GM12878 (cell line): ENCODE data around the gene PML. TPM values are rescaled to one million over a fixed set of nuclear protein-coding genes. Genes with fewer than 3 reads are reported as not detected.

Source experiments
- ASH2L ChIP-seq: fragments of 300-600, 200-600 bp; sonication (generic); IDR thresholded peaks from 2 replicates; pipeline ENCODE4 v1.6.1; 2017; ENCODE audit warnings: low read depth, mild to moderate bottlenecking, borderline replicate concordance
- ATF7 ChIP-seq: fragments of 450-650 bp; IDR thresholded peaks from 2 replicates; pipeline ENCODE4 v1.6.1; 2016; ENCODE audit warnings: low read depth, mild to moderate bottlenecking
- BHLHE40 ChIP-seq, 2 experiments: fragments of 450-650 bp in 1 of 2; IDR thresholded peaks; 2 replicates each; pipeline ENCODE4 v1.6.1; 2011 to 2017; ENCODE audit warnings: low read depth in 2 of 2, borderline replicate concordance in 1 of 2, improper control_type of control experiment in 1 of 2, low read length in 1 of 2, mild to moderate bottlenecking in 1 of 2
- BRCA1 ChIP-seq: IDR thresholded peaks from 2 replicates; pipeline ENCODE4 v1.6.1; 2011; ENCODE audit warnings: low read depth, low read length, improper control_type of control experiment
- CUX1 ChIP-seq: IDR thresholded peaks from 2 replicates; pipeline ENCODE4 v1.6.1; 2012; ENCODE audit warnings: improper control_type of control experiment, low read depth, low read length; ENCODE audit not compliant: insufficient replicate concordance
- GABPA ChIP-seq: IDR thresholded peaks from 2 replicates; pipeline ENCODE4 v1.6.1; 2014; ENCODE audit warnings: antibody characterized with exemption, low read depth, mild to moderate bottlenecking, inconsistent platforms
- IKZF1 ChIP-seq: fragments of 450-650 bp; conservative IDR thresholded peaks from 2 replicates; pipeline ENCODE4 v1.6.1; 2017; ENCODE audit warnings: antibody characterized with exemption, mild to moderate bottlenecking
- IRF4 ChIP-seq: IDR thresholded peaks from 2 replicates; pipeline ENCODE4 v1.6.1; 2011; ENCODE audit warnings: low read depth, low read length
- POU2F2 ChIP-seq: IDR thresholded peaks from 3 replicates; pipeline ENCODE4 v1.6.1; 2011; ENCODE audit warnings: low read depth, mild to moderate bottlenecking, low read length, borderline replicate concordance
- SMARCA5 ChIP-seq: fragments of 450-650 bp; IDR thresholded peaks from 2 replicates; pipeline ENCODE4 v1.6.1; 2017; ENCODE audit warnings: mild to moderate bottlenecking
- SREBF2 ChIP-seq: IDR thresholded peaks from 2 replicates; pipeline ENCODE4 v1.6.1; 2012; ENCODE audit warnings: mild to moderate bottlenecking, low read length
- TAF1 ChIP-seq: IDR thresholded peaks from 2 replicates; pipeline ENCODE4 v1.6.1; 2011; ENCODE audit warnings: mild to moderate bottlenecking, low read depth, low read length, borderline replicate concordance
- TCF3 ChIP-seq: IDR thresholded peaks from 2 replicates; pipeline ENCODE4 v1.6.1; 2012; ENCODE audit warnings: low read depth, mild to moderate bottlenecking, low read length, borderline replicate concordance; ENCODE audit not compliant: insufficient read depth
- ZNF592 ChIP-seq: fragments of 450-650 bp; IDR thresholded peaks from 2 replicates; pipeline ENCODE4 v1.6.1; 2017; ENCODE audit warnings: mild to moderate bottlenecking, moderate library complexity
- polyA plus RNA-seq, 11 experiments: library from polyadenylated mRNA; depleted of rRNA in 4 of 11; unstranded in 6 of 11; stranded (reverse) in 5 of 11; fragments of >200 nt; fragmentation: Nextera tagmentation in 4 of 11; fragmentation: Illumina TruSeq in 1 of 11; extraction: Ambion mirVana in 4 of 11; extraction: Trizol in 1 of 11; gene quantifications; 1 replicate in 1 of 11; 2 replicates in 10 of 11; pipeline versions ENCODE4 v1.2.1 to v1.2.3, GENCODE V29; 2011 to 2016; ENCODE audit warnings: inconsistent platforms in 2 of 11, missing spikeins in 2 of 11, low read depth in 1 of 11
- total RNA-seq, 4 experiments: library from RNA; depleted of rRNA in 3 of 4; stranded (reverse); fragments of >200 nt in 3 of 4; fragmentation: Illumina TruSeq in 1 of 4; extraction: Trizol in 1 of 4; gene quantifications; 2 replicates each; pipeline versions ENCODE4 v1.2.1 to v1.2.3, GENCODE V29; 2013 to 2021

Gene PML
- total and polyA plus RNA-seq, 10 of the 15 experiments (the other 5 are each of a cell fraction or from before 2014, with no cell fraction given) = 8.5 to 95.5 (median 30.8) TPM

- TF ChIP-seq CUX1 (no peak), POU2F2 (no peak), IRF4 (no peak), SMARCA5 (no peak), SREBF2 (no peak), BRCA1 (no peak), GABPA (no peak), TAF1 (no peak), ZNF592 (no peak), ASH2L (no peak), ATF7 (no peak), TCF3 (no peak), IKZF1 (no peak), BHLHE40 (IDR thresholded peaks at IDR 0.05; ENCODE audit: borderline replicate concordance in 1 of 2, low read depth in 2 of 2, low read length in 1 of 2) (no peak)
- TF ChIP-seq, all 136 proteins: peak for 0
Observed at GRCh38 chr15:74042603-74043424, 48.3 kb downstream of the PML start (continued).
